ENCODE measurements around the gene HEPN1. TPM values are rescaled to one million over a fixed set of nuclear protein-coding genes. Genes with fewer than 3 reads are reported as not detected.

Gene HEPN1
- total RNA-seq, 1 donor from 2014 or later: not detected

DNA sequence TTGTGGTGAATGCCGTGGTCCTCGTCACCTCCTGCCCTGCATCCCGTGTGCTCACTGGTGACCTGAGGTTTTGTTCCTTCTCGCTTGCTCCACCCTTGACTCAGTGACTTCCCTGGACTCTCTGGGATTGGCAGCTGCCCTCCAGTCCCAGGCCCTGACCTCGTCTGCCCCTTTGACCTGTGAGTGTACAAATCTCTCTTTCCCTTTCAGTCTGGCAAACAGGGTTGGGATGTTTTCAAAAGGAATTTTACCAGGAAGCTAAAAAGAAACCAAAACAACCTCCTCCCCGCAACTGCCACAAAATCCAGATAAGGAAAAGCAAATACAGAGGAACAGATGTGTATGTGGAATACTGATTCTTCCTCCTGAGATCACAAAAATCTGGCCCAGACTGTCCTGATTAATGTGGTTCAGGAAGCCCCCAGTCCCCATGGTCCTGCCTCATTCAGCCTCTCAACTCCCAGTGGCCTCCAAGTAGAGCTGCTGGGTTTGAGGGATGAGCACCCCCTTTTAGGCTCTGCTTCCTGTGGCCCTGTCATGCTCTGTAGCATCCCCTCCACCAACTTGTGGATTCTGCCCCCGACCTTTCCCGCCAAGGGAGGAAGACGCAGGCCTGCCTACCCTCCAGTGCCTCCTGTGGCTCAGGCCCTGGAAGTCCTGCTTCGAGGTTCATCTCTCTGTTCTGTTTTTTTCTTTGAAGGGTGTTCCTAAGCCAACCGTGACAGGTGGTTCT lies 36.5 kb upstream of the HEPN1 start:
- intact Hi-C loops (cut with micrococcal nuclease): no loop called here
- peak; percentile 40 for DNase-seq
- ATAC-seq: peak; percentile 40

DNA sequence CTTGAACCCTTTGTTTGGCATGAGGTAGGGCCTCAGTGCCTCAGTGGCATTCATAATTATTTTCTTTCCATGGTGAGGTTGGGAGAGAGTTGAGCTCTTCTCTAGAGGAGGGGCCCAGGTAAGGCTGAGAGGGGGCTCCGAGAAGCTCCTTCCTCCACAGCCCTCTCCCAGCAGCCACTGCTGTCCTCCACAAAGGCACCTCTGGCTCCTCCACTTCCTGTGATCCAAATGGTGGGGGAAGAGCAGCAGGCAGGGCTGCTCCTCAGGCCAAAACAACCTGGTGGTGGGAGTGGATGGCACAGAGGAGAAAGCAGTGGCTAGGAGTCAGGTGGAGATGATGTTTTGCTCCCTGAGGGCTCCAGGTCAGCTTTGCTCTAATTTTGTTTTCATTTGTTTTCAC lies 34.7 kb upstream of the HEPN1 start:
- intact Hi-C loops (cut with micrococcal nuclease): no loop called here
- ATAC-seq (no peak), DNase-seq (no peak)

DNA sequence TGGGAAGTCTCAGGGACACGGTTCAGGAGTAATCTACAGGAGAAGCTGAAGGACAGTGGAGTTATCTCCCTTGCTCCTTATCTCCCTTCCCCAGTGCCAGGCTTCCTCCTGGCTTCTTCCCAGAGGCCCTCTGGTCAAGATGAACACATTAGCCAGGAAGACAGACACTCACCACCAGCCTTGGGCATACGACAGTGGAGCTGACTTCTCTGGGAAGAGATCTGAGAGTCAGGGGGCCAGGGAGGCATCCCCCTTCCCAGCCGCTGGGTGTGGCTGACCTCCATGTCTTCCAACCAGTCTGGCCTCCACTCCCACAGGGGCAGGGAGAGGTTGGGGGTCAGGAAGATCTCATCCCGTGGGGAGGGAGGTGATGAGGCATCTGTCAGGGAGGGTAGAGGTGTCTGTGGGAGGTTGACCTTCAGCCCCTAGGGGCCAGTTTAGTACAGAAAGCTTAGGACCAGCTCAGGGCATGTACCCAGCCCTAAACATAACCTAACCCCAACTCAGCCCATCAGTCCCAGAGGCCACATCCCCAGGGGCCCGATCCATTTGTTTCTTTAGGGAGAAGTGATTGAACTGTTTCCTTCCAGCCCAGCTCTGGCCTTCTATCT lies 34.1 kb upstream of the HEPN1 start:
- intact Hi-C loops (cut with micrococcal nuclease): no loop called here
- no peak for ATAC-seq
- DNase-seq: peak; percentile 17

DNA sequence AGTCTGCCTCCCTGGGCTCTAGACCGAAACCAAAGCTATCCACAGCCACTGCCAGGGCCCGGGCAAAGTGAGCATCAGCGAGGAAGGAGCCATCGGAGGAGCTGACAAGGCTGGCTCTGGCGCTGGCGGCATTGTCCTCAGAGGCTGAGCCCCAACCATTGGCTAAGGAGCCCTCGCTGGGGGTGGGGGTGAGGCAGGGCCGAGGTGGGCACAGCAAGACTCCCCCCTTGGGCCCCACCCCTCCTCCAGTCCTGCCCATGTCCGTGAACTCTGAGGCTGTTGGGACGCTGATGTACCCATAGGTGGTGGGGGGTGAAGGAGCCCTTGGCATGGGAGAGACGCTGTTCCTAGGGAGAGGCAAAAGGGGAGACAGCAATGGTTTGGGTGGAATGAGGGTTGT lies 32.6 kb upstream of the HEPN1 start:
- intact Hi-C loops (cut with micrococcal nuclease): no loop called here
- DNase-seq: peak; percentile 30
- ATAC-seq: no peak

DNA sequence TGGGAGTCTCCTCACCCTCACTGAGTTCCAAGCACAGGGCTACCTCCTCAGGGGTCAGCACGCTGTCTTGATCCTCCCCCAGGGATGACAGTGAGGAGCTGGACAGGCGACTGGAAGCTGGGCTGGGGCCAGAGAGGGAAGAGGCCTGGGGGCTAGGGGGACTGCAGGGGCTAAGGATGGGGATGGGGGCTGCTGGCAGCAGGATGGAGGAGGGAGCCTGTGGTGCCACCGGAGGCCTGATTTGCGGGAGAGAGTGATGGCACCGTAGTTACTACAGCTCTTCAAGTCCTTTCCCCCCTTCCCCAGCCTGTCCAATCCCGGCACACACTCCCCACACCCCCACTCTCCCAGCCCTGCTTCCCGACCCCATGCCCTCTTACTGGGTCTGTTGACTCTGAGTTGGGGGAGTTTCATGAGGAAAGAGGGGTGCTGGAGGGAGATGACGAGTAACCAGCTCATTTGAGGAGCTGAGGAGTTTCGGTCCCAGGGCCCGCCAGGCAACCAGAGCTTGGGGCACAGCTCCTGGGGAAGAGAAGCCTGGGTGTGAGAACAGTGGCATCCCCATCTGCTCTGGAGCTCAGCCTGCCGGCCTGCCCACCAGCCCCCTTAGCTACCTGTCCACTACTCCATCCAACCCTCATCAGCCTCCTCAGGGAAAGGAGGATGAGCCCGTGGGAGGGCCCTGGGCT lies 31.9 kb upstream of the HEPN1 start:
- intact Hi-C loops (cut with micrococcal nuclease): no loop called here
- ATAC-seq (no peak), DNase-seq (no peak)

DNA sequence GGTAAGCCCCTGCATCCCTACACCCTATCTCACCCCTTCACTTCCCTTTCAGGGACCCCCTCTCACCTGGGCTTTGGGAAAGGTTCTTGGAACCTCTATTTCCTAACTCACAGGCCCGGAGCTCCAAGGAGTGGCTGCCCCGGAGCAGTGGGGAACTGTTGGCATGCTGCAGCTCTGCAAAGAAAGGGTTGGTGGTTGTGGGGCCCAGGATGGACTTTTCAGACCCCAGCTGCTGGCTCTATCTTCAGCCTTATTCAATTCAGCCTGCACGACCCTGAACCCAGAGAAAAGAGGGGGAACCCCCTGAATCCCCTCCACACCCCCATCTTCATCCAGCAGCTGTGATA lies 31.4 kb upstream of the HEPN1 start:
- no peak for DNase-seq
- intact Hi-C loops (cut with micrococcal nuclease): no loop called here
- no peak for ATAC-seq

DNA sequence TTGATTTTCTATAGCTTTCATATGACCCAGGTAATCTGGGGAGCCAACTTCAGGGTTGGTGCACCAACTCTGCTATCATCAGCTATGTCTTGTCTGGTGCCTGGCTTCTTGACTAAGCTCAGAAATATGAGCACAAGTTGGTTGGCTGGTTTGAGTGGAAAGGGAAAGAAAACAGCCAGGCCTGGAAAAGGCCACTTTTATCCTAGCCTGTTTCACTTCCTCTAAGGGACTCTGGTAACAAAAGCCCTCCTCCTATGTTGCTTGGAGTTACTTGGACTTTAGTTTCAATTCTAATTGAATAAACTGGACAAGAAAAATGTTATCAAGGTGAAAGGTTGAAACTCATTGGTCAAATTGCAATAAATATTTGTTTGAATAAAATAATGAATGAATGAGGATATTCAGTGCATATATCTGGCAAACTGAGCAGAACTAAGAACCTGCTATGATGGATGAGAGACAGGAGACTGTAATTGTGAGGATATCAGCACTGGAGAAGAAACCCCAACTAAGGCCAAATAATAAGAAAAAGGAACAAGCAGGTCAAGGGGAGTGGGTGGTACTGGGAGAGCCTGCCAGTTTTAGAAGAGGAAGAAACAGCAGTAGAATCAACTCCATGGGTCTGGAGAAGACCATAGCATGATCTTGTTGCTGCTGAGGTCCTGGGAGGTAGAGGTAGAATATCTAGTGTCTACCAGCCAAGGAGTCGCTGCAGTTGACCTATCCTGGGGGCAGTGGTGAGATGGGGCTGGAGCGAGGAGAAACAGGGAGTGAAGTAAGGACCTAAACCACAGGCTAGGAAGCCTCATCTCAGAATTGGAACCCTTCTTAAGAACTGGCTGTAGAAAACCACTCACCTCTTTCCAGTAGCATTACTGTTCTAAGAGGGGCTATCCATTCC lies 29.6 kb upstream of the HEPN1 start:
- no peak for DNase-seq
- no peak for ATAC-seq
- intact Hi-C loops (cut with micrococcal nuclease): no loop called here

DNA sequence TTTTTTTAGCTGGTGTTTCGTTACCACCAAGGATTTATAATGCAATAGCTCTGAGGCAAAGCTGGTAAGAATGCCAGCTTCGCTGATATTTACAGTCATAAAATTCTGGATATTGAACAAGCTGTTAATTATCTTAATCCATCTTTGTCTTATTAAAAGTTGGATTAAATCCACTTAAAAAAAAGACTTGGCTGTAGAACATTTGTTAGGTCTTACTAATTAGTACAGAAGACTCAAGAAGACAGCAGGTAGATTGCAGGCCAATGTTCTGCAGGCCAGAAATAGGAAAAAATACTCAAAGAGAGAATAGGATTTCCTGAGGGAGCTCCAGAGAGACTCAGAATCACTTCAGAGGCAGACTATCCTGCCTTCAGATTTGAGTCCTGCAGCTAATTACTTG lies 28.9 kb upstream of the HEPN1 start:
- ATAC-seq (no peak), DNase-seq (no peak)
- intact Hi-C loops (cut with micrococcal nuclease): no loop called here

DNA sequence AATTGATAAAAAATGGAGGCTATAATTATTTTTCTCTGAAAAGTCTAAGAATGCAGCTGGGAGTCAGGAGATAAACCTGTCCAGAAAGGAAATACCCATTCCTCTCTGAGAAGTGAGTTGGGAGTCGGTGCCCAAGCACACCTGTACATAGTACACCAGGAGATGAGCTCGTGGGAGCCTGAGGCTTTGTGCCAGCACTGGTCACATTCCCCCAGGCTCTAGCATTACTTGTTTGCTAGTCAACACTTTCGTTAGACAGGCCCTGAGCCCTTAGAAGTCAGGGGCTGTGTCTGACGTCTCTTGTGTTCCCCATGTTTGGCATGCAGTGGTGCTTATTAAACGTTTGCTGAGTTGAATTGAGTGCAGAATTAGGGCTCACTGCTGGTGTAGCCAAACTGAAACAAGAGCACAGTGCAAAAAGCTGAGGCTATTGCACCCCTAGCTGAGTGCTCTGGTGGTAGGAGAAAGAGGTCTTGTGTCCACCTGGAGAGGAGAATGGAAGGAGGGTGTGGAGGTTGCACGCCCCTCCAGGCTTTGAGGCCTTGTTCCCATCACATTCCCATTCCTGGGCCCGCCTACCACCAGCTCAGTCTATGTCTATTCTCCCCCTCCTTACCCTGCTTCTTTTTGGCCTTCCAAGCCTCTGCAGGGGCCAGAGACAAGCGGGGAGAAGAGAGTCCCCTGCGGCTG lies 28.2 kb upstream of the HEPN1 start:
- no peak for ATAC-seq
- intact Hi-C loops (cut with micrococcal nuclease): no loop called here
- no peak for DNase-seq

DNA sequence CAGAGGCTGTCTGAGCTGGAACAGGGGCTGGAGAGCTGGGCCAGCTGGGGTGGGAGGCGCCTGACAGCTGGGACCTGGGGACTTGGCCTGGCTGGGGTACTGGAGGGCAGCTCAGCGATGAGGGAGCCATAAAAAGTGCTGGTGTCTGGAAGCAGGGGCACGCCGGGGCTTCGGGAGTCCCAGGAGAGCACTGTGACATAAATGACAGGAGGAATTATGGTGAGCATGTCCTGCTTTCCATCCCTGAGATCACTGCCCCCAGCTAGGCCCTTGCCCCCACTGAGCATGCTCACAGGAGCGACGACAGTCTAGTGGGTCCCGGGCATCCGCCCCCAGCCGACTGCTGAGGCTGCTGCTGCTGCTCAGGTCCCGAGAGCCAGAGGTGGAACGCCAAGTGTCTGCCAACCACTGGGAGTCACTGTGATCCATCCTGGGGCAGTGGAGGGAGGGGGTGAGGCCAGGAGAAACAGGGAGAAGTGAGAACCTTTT lies 27.6 kb upstream of the HEPN1 start:
- DNase-seq (peak; percentile 68), ATAC-seq (peak; percentile 73)
- intact Hi-C loops (cut with micrococcal nuclease): no loop called here

DNA sequence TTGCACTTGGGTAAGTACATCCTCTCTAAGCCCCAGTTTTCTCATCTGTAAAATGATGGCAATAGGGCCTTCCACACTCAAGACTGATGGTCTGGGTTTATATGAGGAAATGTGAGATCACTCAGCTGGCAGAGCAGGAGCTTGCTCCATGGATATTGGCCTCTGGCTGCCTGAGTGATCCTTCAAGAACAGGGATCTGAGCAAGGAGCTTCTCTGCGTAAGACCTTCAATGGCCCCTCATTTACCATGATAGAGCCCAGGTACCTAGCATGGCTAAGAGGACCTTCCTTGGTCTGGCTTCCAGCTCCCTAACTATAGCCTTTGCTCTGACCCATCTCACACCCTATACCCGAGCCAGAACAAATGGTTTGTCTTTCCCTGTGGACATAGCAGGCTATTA lies 26.9 kb upstream of the HEPN1 start:
- intact Hi-C loops (cut with micrococcal nuclease): no loop called here
- ATAC-seq: peak; percentile 7
- no peak for DNase-seq

DNA sequence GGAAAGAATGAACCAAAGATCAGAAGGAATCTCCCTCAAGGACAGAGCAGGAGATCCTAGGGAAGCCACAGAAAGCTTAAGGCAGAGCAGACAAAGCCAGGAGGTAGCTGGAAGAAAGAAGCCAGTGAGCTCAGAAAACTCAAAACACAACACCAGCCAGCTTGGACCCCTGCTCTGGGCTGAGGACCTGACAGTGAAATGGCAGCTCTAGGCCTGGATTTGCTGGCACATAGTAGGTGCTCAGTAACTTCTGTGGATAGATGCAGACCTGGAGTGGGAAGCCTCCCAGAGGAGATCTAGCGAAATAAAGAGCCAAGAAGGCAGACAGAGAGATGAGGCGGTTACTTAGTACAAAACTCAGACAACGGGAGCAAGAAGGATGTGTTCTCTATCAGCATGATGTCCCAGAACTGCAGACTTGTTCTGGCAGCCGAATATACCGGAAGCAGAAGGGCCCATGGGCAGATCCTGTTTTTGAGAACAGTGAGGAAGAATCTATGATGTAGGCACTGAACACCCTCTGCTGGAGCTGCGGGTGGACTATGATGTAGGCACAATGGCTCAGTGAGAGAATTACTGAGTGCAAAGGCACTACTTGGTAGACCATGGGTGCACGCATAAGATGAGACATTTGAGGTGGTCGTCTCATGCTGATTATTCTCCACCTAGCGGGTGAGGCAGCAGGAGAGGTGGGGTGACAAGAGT lies 26.1 kb upstream of the HEPN1 start:
- ATAC-seq: peak; percentile 8
- intact Hi-C loops (cut with micrococcal nuclease): no loop called here

DNA sequence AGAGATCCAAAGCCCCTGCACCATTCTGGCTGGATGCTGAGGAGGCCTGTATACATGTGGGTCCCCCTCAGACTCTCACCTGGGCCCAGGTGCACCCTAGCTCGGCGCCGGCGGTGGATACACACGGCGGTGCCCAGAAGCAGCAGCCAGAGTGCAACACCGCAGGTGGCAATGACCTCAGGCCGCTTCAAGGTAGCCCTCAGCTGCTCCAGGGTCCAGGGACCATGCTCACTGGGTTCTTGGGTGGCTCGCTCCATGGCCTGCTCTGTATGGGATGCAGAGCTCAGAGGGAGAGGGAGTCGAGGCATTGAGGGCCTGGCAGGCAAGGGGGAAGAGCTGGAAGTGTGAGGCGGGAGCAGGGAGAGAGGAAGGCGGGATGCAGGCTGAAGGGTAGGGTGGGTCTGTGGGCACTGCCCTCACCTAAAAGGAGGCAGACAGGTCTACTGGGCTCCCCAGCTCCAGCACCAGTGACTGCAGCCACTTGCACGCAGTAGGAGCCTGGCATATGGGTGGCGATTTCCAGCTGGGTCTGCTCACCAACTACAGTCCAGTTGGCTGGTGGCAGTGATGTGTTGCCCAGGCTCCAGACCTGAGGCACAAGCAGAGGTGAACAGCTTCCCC lies 25.2 kb upstream of the HEPN1 start:
- DNase-seq (no peak), ATAC-seq (no peak)
- intact Hi-C loops (cut with micrococcal nuclease): no loop called here

More for the DNA sequence above, 26.1 kb upstream of the HEPN1 start:
- DNase-seq: no peak

DNA sequence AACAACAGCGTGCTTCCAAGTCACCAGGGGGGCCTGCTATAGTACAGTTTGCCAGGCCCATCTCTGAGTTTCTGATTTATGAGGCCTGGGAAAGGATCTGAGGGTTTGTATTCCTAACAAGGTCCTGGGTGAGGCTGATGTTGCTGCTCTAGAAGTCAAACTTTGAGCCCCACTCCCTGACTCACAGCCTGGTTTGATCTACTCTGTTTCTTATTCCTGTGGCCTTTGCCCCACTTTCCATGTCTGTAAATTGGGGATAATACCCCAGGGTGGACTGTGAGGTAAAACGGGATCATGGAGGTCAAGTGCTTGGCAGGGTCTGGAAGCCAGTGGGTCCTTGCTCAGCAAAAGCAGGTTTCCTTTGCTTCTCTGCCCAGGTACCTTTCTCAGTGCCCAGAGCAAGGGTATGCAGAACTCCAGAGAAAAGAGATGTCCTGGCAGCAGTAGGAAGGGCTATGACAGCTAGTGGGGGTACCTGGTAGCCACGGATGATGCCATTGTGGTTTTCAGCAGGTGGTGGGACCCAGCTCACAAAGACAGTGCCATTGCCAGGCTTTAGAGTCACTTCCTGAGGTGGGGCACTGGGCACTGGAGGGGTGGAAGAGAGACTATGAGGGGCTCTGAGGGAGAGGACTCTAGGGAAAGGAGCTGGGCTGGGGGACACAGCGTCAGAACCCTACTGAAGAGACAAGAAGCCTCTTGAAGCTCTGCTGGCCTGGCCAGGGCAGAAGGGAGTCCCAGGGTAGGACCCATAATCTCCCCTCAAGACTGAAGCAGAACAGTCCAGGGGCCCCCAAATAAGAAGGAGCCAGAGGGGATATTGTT lies 24.2 kb upstream of the HEPN1 start:
- intact Hi-C loops (cut with micrococcal nuclease): no loop called here
- DNase-seq: no peak
- no peak for ATAC-seq

DNA sequence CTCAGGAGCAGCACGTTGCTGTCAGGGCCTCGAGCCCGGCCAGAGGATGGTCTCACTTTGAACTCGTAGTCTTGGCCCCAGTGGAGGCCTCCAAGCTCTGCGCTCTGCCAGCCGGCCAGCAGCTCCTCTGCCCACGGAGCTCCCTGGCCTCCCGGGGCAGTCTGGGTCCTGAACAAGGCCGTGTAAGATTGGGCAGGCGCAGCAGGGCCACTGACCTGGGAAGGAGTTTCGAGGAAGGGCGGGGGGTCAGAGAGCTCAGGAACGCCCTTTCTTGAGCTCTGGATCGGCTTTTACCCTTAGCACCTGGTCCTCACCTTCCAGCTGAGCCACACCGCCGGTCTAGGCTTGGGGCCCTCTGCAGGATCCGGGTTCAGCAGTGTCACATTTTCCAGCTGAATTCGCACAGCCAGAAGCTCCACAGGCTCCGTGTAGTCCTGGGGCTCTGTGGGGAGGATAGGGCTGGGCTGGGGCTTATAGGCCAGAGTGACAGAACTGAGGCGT lies 23.5 kb upstream of the HEPN1 start:
- DNase-seq: no peak
- ATAC-seq: no peak
- intact Hi-C loops (cut with micrococcal nuclease): no loop called here

DNA sequence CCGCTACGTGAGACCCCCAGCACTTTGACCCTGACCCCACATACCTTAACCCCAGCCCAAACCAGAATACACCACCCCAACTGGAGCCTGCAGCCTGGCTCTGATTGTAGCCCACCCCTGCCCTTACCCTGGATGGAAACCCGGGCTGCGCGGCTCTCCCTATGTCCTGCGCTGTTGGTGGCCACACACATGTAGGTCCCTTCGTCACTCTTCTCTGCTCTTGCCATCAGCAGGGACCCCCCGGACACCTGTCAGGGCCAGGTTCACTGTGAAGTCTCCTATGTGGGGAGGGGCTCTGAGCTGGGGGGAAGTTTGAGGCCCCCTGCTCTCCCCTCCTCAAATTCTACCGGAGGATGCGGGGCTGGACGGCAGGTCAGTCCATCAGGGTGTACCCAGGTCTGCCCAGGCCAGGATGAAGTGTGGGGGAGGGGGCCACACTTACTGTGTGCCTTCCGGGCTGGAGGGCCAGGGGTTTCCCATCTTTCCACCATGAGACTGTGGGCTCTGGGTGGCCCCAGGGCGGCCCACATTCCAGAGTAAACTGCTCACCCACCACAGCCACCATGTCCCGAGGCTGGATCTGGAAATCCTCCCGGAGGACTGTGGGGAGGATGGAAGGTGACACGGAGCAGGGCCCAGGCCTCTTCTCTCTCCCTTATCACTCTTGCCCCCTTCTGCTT lies 22.8 kb upstream of the HEPN1 start:
- DNase-seq (no peak), ATAC-seq (no peak)
- intact Hi-C loops (cut with micrococcal nuclease): no loop called here
